ENCODE data around the gene TRRAP.

The TRRAP gene

GRCh38 chr7:98907570-98907969 is 29.2 kb downstream of the TRRAP start:
- no peak for DNase-seq

GRCh38 chr7:98908585-98908984 is 30.3 kb downstream of the TRRAP start:
- no peak for DNase-seq

GRCh38 chr7:98909487-98909886 is 31.2 kb downstream of the TRRAP start:
- DNase-seq, result no peak

GRCh38 chr7:98910427-98910826 is 32.1 kb downstream of the TRRAP start:
- DNase-seq, result peak; percentile 6

- DNase-seq, result no peak
These were observed 33.6 kb downstream of the TRRAP start for GRCh38 chr7:98911916-98912315.

- DNase-seq, result no peak
These were observed 34.7 kb downstream of the TRRAP start for GRCh38 chr7:98913026-98913425.

- no peak for DNase-seq
These were observed 35.3 kb downstream of the TRRAP start for GRCh38 chr7:98913612-98914011.

GRCh38 chr7:98917331-98917730 is 39.0 kb downstream of the TRRAP start:
- DNase-seq, result no peak

- no peak for DNase-seq
These were observed 43.5 kb downstream of the TRRAP start for GRCh38 chr7:98921608-98922372.

- DNase-seq, result no peak
These were observed 44.3 kb downstream of the TRRAP start for GRCh38 chr7:98922392-98923187.

- DNase-seq, result no peak
These were observed 45.2 kb downstream of the TRRAP start for GRCh38 chr7:98923512-98923911.

GRCh38 chr7:98927125-98927524 is 48.8 kb downstream of the TRRAP start:
- no peak for DNase-seq

- DNase-seq, result no peak
These were observed 52.1 kb downstream of the TRRAP start for GRCh38 chr7:98930464-98930863.

GRCh38 chr7:98930921-98931320 is 52.6 kb downstream of the TRRAP start:
- DNase-seq, result no peak

- no peak for DNase-seq
These were observed 55.0 kb downstream of the TRRAP start for GRCh38 chr7:98933321-98933720.

- no peak for DNase-seq
These were observed 55.9 kb downstream of the TRRAP start for GRCh38 chr7:98934267-98934666.

GRCh38 chr7:98935811-98936210 is 57.5 kb downstream of the TRRAP start:
- no peak for DNase-seq

- no peak for DNase-seq
These were observed 65.0 kb downstream of the TRRAP start for GRCh38 chr7:98943336-98943735.

GRCh38 chr7:98944386-98944785 is 66.1 kb downstream of the TRRAP start:
- DNase-seq, result no peak

GRCh38 chr7:98945852-98946251 is 67.5 kb downstream of the TRRAP start:
- DNase-seq, result no peak

GRCh38 chr7:98946389-98946788 is 68.1 kb downstream of the TRRAP start:
- DNase-seq, result no peak

GRCh38 chr7:98949336-98950044 is 71.2 kb downstream of the TRRAP start:
- no peak for DNase-seq

- DNase-seq, result no peak
These were observed 77.7 kb downstream of the TRRAP start for GRCh38 chr7:98955992-98956391.

- no peak for DNase-seq
These were observed 78.1 kb downstream of the TRRAP start for GRCh38 chr7:98956469-98956868.

All from NCI-H526 treated with DMSO at 0.1 percent for 48 hours (cell line).